ENCODE data around the gene KCNT1. TPM values are rescaled to one million over a fixed set of nuclear protein-coding genes. Genes with fewer than 3 reads are reported as not detected.

KCNT1 gene
- total RNA-seq, 1 donor from 2014 or later, result not detected

- no peak for FAIRE-seq
- Histone ChIP-seq H3K27ac (ENCODE audit: low read depth, low read length) (no peak overlapping the region), H3K9ac (ENCODE audit: low read length) (no peak overlapping the region), H2AFZ (ENCODE audit: low read depth, low read length) (no peak overlapping the region), H4K20me1 (ENCODE audit: insufficient read depth, low read length) (peaks cover 72% of the 10 kb centered on the region), H3K79me2 (ENCODE audit: insufficient read depth, low read length) (peaks cover 66% of the 10 kb centered on the region), H3K27me3 (ENCODE audit: insufficient read depth, low read length) (no peaks in the 10 kb centered on the region), H3K36me3 (ENCODE audit: insufficient read depth, low read length) (peaks cover 8% of the 10 kb centered on the region), H3K4me2 (ENCODE audit: low read length) (no peak overlapping the region), H3K4me3 (ENCODE audit: insufficient read depth, low read depth, low read length) (no peak overlapping the region), H3K4me1 (ENCODE audit: insufficient read depth, low read length) (no peaks in the 10 kb centered on the region), H3K9me3 (ENCODE audit: insufficient read depth, low read depth, low read length) (peaks cover 5% of the 10 kb centered on the region)
- Mint-ChIP-seq H3K4me3 (ENCODE audit: unreplicated experiment) (no peak overlapping the region), H3K4me1 (ENCODE audit: low read depth, unreplicated experiment) (peaks cover 4% of the 10 kb centered on the region), H3K27me3 (ENCODE audit: low read depth, unreplicated experiment) (no peaks in the 10 kb centered on the region), H3K27ac (ENCODE audit: unreplicated experiment) (no peak overlapping the region), H3K36me3 (ENCODE audit: low read depth, unreplicated experiment) (peaks cover 17% of the 10 kb centered on the region), H3K9me3 (ENCODE audit: unreplicated experiment) (peaks cover 9% of the 10 kb centered on the region)
- DNase-seq (ENCODE audit: low read depth), result no peak
- TF ChIP-seq CTCF (IDR thresholded peaks at IDR 0.05; ENCODE audit: insufficient read depth, low read depth, low read length) (no peak), EZH2 (IDR thresholded peaks at IDR 0.05; ENCODE audit: insufficient read depth, low read length) (no peak)
Measured at GRCh38 chr9:135827866-135828580, 126.0 kb downstream of the KCNT1 start.

- Histone ChIP-seq H3K4me2 (ENCODE audit: low read length) (no peak overlapping the region), H3K79me2 (ENCODE audit: insufficient read depth, low read length) (peaks cover 70% of the 10 kb centered on the region), H3K9ac (ENCODE audit: low read length) (no peak overlapping the region), H3K27me3 (ENCODE audit: insufficient read depth, low read length) (no peaks in the 10 kb centered on the region), H2AFZ (ENCODE audit: low read depth, low read length) (no peak overlapping the region), H3K4me1 (ENCODE audit: insufficient read depth, low read length) (no peaks in the 10 kb centered on the region), H3K36me3 (ENCODE audit: insufficient read depth, low read length) (peaks cover 4% of the 10 kb centered on the region), H3K9me3 (ENCODE audit: insufficient read depth, low read depth, low read length) (peaks cover 5% of the 10 kb centered on the region), H4K20me1 (ENCODE audit: insufficient read depth, low read length) (peaks cover 77% of the 10 kb centered on the region), H3K27ac (ENCODE audit: low read depth, low read length) (no peak overlapping the region), H3K4me3 (ENCODE audit: insufficient read depth, low read depth, low read length) (no peak overlapping the region)
- H3K4me3 Mint-ChIP-seq (ENCODE audit: unreplicated experiment), result no peak overlapping the region
- H3K9me3 Mint-ChIP-seq (ENCODE audit: unreplicated experiment), result peaks cover 9% of the 10 kb centered on the region
- TF ChIP-seq CTCF (IDR thresholded peaks at IDR 0.05; ENCODE audit: insufficient read depth, low read depth, low read length) (no peak), EZH2 (IDR thresholded peaks at IDR 0.05; ENCODE audit: insufficient read depth, low read length) (no peak)
- FAIRE-seq (no peak), DNase-seq (ENCODE audit: low read depth) (no peak)
- peaks cover 15% of the 10 kb centered on the region for H3K36me3 Mint-ChIP-seq (ENCODE audit: low read depth, unreplicated experiment)
- peaks cover 4% of the 10 kb centered on the region for H3K4me1 Mint-ChIP-seq (ENCODE audit: low read depth, unreplicated experiment)
- no peaks in the 10 kb centered on the region for H3K27me3 Mint-ChIP-seq (ENCODE audit: low read depth, unreplicated experiment)
- H3K27ac Mint-ChIP-seq (ENCODE audit: unreplicated experiment), result no peak overlapping the region
Measured at GRCh38 chr9:135828656-135829055, 126.7 kb downstream of the KCNT1 start.

GRCh38 chr9:135830496-135830895, 128.5 kb downstream of the KCNT1 start:
- TF ChIP-seq EZH2 (IDR thresholded peaks at IDR 0.05; ENCODE audit: insufficient read depth, low read length) (no peak), CTCF (IDR thresholded peaks at IDR 0.05; ENCODE audit: insufficient read depth, low read depth, low read length) (no peak)
- Mint-ChIP-seq H3K4me3 (ENCODE audit: unreplicated experiment) (no peak overlapping the region), H3K27me3 (ENCODE audit: low read depth, unreplicated experiment) (no peaks in the 10 kb centered on the region), H3K9me3 (ENCODE audit: unreplicated experiment) (peaks cover 9% of the 10 kb centered on the region), H3K36me3 (ENCODE audit: low read depth, unreplicated experiment) (peaks cover 10% of the 10 kb centered on the region), H3K27ac (ENCODE audit: unreplicated experiment) (no peak overlapping the region), H3K4me1 (ENCODE audit: low read depth, unreplicated experiment) (no peaks in the 10 kb centered on the region)
- Histone ChIP-seq H3K9ac (ENCODE audit: low read length) (no peak overlapping the region), H3K9me3 (ENCODE audit: insufficient read depth, low read depth, low read length) (peaks cover 5% of the 10 kb centered on the region), H3K36me3 (ENCODE audit: insufficient read depth, low read length) (peaks cover 4% of the 10 kb centered on the region), H3K4me3 (ENCODE audit: insufficient read depth, low read depth, low read length) (no peak overlapping the region), H3K79me2 (ENCODE audit: insufficient read depth, low read length) (peaks cover 78% of the 10 kb centered on the region), H3K4me2 (ENCODE audit: low read length) (no peak overlapping the region), H3K27ac (ENCODE audit: low read depth, low read length) (no peak overlapping the region), H4K20me1 (ENCODE audit: insufficient read depth, low read length) (peaks cover 85% of the 10 kb centered on the region), H3K27me3 (ENCODE audit: insufficient read depth, low read length) (no peaks in the 10 kb centered on the region), H2AFZ (ENCODE audit: low read depth, low read length) (no peak overlapping the region), H3K4me1 (ENCODE audit: insufficient read depth, low read length) (no peaks in the 10 kb centered on the region)
- no peak for FAIRE-seq
- DNase-seq (ENCODE audit: low read depth), result no peak
